HG02642 (cell line): ENCODE data around the gene PRKAR2A.
"Not testable (repeated sequence)": the region's sequence is repeated elsewhere in the genome, so short reads cannot be mapped to it uniquely, and the experiment has no call there.

Experiments used
- ATAC-seq: cut with Tn5 transposase; IDR thresholded peaks from one replicate; pipeline ENCODE4 v1.9.1; 2021; ENCODE audit warnings: mild to moderate bottlenecking; ENCODE audit not compliant: unreplicated experiment, poor library complexity

PRKAR2A gene

GRCh38 chr3:48845170-48845569 is 2.5 kb downstream of the PRKAR2A start:
- no peak for ATAC-seq

GRCh38 chr3:48837163-48837562 is 10.5 kb downstream of the PRKAR2A start:
- ATAC-seq, result no peak

- no peak for ATAC-seq
Observed at GRCh38 chr3:48835650-48836366, 11.9 kb downstream of the PRKAR2A start.

DNA sequence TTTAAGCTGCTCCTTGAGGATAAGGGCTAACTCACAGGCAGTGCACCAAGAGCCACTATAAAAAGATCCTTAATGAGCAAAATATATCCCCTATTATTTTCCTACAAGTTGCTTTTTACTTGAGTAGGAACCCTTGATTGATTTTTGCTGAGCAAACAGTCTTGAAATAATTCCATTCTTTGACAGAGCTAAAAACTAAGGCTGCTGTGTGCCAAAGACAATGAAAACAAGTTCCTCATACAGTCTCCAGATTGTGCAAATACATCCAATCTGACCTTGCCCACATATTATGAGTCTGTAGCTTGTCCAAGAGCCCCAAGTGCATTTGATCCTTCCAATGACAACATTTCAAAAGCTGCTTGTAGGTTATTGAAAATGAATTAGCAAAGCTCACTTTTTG is 15.0 kb downstream of the PRKAR2A start:
- no peak for ATAC-seq

DNA sequence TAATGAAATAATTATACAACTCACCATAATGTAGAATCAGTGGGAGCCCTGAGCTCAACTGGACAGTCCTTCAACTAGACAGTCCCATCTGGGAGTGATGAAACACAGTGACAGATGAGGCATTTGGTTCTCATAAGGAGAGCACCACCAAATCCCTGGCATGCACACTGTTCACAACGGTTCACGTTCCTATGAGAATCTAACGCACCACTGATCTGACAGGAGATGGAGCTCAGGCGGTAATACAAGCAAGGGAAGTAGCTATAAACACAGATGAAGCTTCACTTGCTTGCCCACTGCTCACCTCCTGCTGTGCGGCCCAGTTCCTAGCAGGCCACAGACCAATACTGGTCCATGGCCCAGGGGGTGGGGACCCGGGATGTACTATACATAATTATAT is 17.0 kb downstream of the PRKAR2A start:
- ATAC-seq, result no peak

- ATAC-seq, result not testable (repeated sequence)
Observed at GRCh38 chr3:48829525-48829924, 18.1 kb downstream of the PRKAR2A start.

GRCh38 chr3:48827874-48828273 is 19.8 kb downstream of the PRKAR2A start:
- not testable (repeated sequence) for ATAC-seq

- ATAC-seq, result no peak
Observed at GRCh38 chr3:48826451-48826850, 21.2 kb downstream of the PRKAR2A start.

- no peak for ATAC-seq
Observed at GRCh38 chr3:48820612-48821324, 26.9 kb downstream of the PRKAR2A start.

GRCh38 chr3:48819234-48820221 is 28.1 kb downstream of the PRKAR2A start:
- ATAC-seq, result no peak

DNA sequence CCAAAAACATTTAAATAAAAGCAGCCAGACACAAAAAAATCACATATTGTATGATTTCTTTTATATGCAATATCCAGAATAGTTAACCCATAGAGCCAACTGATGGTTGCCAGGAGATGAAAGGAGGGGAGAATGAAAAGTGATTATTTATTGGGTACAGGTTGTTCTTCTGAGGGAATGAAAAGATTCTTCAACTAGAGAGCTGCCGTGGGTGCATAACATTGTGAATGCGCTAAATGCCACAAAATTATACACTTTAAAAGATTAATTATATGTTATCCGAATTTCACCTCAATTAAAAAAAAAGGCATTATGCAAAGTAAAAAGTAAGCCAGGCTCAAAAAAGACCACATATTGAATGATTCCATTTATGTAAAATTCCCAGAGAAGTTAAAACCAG is 36.1 kb downstream of the PRKAR2A start:
- no peak for ATAC-seq

DNA sequence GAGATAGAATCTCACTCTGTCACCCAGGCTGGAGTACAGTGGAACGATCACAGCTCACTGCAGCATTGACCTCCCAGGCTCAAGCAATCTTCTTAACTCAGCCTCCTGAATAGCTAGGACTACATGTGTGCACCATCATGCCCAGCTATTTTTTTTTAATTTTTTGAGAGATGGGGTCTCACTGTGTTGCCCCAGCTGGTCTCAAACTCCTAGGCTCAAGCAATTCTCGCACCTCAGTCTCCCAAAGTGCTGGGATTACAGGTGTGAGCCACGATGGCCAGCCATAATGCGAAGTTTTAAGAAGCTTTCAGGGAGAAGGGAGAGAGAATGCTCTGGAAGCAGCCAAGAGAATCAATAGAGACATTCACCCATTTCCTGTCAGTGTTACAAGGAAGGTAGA is 42.7 kb downstream of the PRKAR2A start:
- ATAC-seq, result no peak

DNA sequence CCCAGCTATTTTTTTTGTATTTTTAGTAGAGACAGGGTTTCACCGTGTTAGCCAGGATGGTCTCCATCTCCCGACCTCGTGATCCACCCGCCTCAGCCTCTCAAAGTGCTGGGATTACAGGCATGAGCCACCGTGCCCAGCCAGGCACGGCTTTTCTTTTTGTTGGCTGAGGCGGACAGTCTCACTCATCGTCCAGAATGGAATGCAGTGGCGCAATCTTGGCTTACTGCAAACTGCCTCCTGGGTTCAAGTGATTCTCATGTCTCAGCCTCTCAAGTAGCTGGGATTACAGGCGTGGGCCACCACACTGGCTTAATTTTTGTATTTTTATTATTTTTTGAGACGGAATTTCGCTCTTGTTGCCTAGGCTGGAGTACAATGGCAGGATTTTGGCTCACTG is 46.8 kb downstream of the PRKAR2A start:
- not testable (repeated sequence) for ATAC-seq

DNA sequence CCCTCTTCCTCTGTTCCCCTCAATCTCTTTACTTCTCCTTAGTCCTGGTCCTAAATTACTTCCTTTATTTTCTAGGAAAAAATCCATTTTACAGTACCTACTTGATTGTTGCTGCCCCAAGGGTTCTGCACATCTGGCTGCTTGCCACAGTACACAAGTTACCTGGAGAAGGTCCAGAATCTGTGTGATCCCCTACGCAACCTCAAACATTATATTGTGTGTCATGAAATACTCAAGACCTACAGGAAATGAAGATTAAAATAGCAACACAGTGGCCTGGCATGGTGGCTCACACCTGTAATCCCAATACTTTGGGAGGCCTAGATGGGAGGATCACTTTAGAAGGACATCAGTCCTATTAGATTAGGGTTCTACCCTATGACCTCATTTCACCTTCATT is 48.7 kb downstream of the PRKAR2A start:
- no peak for ATAC-seq

- no peak for ATAC-seq
Observed at GRCh38 chr3:48797626-48798025, 50.0 kb downstream of the PRKAR2A start.

GRCh38 chr3:48795997-48796732 is 51.5 kb downstream of the PRKAR2A start:
- no peak for ATAC-seq

DNA sequence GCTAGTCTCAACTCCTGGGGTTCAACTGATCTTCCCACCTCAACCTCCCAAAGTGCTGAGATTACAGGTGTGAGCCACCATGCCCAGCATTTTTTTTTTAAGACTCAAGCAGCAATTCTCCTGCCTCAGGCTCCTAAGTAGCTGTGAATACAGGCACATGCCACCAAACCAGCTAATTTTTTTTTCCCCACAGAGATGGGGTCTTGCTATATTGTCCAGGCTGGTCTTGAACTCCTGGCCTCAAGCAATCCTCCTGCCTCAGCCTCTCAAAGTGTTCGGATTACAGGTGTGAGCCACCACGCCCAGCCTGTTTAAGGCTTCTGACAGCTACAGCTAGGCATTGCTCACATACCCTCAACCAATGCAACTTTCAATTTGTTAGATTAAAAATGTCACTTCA is 54.2 kb downstream of the PRKAR2A start:
- not testable (repeated sequence) for ATAC-seq

- ATAC-seq, result no peak
Observed at GRCh38 chr3:48789665-48790064, 58.0 kb downstream of the PRKAR2A start.

GRCh38 chr3:48788544-48789162 is 59.0 kb downstream of the PRKAR2A start:
- ATAC-seq, result no peak
